Rectal smooth muscle tissue (tissue), 1 donor: ENCODE measurements around the gene RBBP7.
A peak's percentile ranks its signal among the peaks of the same experiment; 100 is the strongest.

Source experiments
- H3K27ac ChIP-seq: one replicate; pipeline ENCODE4 v1.7.0; 2013; ENCODE audit warnings: low read depth, low read length, inconsistent platforms
- H3K27me3 ChIP-seq: one replicate; pipeline ENCODE4 v1.7.0; 2013; ENCODE audit warnings: low read length; ENCODE audit not compliant: control insufficient read depth, insufficient read depth
- H3K36me3 ChIP-seq: one replicate; pipeline ENCODE4 v1.7.0; 2013; ENCODE audit warnings: low read length; ENCODE audit not compliant: control insufficient read depth, insufficient read depth
- H3K4me1 ChIP-seq: one replicate; pipeline ENCODE4 v1.7.0; 2013; ENCODE audit warnings: low read length; ENCODE audit not compliant: control insufficient read depth, insufficient read depth
- H3K4me3 ChIP-seq: one replicate; pipeline ENCODE4 v1.7.0; 2013; ENCODE audit warnings: low read length
- H3K9ac ChIP-seq: one replicate; pipeline ENCODE4 v1.7.0; 2013; ENCODE audit warnings: low read length

RBBP7 gene

GRCh38 chrX:16853537-16853936 is 16.6 kb downstream of the RBBP7 start:
- peaks cover 5% of the 10 kb centered on the region for H3K27me3 ChIP-seq
- H3K4me1 ChIP-seq: no peaks in the 10 kb centered on the region
- peaks cover 2% of the 10 kb centered on the region for H3K36me3 ChIP-seq
- no peak overlapping the region for H3K4me3 ChIP-seq
- H3K27ac ChIP-seq: no peak overlapping the region
- no peak overlapping the region for H3K9ac ChIP-seq

- H3K4me3 ChIP-seq: no peak overlapping the region
- no peak overlapping the region for H3K9ac ChIP-seq
- H3K27me3 ChIP-seq: peaks cover 2% of the 10 kb centered on the region
- H3K36me3 ChIP-seq: peaks cover 2% of the 10 kb centered on the region
- no peaks in the 10 kb centered on the region for H3K4me1 ChIP-seq
- H3K27ac ChIP-seq: no peak overlapping the region
Measured at GRCh38 chrX:16852617-16853179, 17.5 kb downstream of the RBBP7 start.

GRCh38 chrX:16851827-16852226 is 18.3 kb downstream of the RBBP7 start:
- Histone ChIP-seq H3K4me3 (no peak overlapping the region), H3K27ac (no peak overlapping the region), H3K9ac (no peak overlapping the region), H3K27me3 (peaks cover 2% of the 10 kb centered on the region), H3K36me3 (peaks cover under 1% of the 10 kb centered on the region), H3K4me1 (no peaks in the 10 kb centered on the region)

GRCh38 chrX:16851421-16851820 is 18.7 kb downstream of the RBBP7 start:
- Histone ChIP-seq H3K36me3 (no peaks in the 10 kb centered on the region), H3K4me3 (no peak overlapping the region), H3K27ac (no peak overlapping the region), H3K4me1 (no peaks in the 10 kb centered on the region), H3K9ac (no peak overlapping the region), H3K27me3 (peaks cover 2% of the 10 kb centered on the region)

- no peaks in the 10 kb centered on the region for H3K27me3 ChIP-seq
- H3K27ac ChIP-seq: no peak overlapping the region
- H3K36me3 ChIP-seq: peaks cover 4% of the 10 kb centered on the region
- H3K4me1 ChIP-seq: no peaks in the 10 kb centered on the region
- H3K9ac ChIP-seq: no peak overlapping the region
- no peak overlapping the region for H3K4me3 ChIP-seq
Measured at GRCh38 chrX:16848541-16848940, 21.6 kb downstream of the RBBP7 start.

- H3K4me3 ChIP-seq: no peak overlapping the region
- no peaks in the 10 kb centered on the region for H3K4me1 ChIP-seq
- H3K27ac ChIP-seq: no peak overlapping the region
- no peak overlapping the region for H3K9ac ChIP-seq
- no peaks in the 10 kb centered on the region for H3K27me3 ChIP-seq
- H3K36me3 ChIP-seq: peaks cover 7% of the 10 kb centered on the region
Measured at GRCh38 chrX:16845686-16846085, 24.5 kb downstream of the RBBP7 start.

- H3K4me3 ChIP-seq: no peak overlapping the region
- H3K27ac ChIP-seq: peak overlapping the region; percentile 3
- no peaks in the 10 kb centered on the region for H3K4me1 ChIP-seq
- no peak overlapping the region for H3K9ac ChIP-seq
- peaks cover 7% of the 10 kb centered on the region for H3K36me3 ChIP-seq
- H3K27me3 ChIP-seq: no peaks in the 10 kb centered on the region
Measured at GRCh38 chrX:16843208-16843909, 26.8 kb downstream of the RBBP7 start.

- no peaks in the 10 kb centered on the region for H3K27me3 ChIP-seq
- H3K9ac ChIP-seq: no peak overlapping the region
- H3K36me3 ChIP-seq: peaks cover 7% of the 10 kb centered on the region
- H3K4me3 ChIP-seq: no peak overlapping the region
- H3K27ac ChIP-seq: peak overlapping the region; percentile 3
- H3K4me1 ChIP-seq: no peaks in the 10 kb centered on the region
Measured at GRCh38 chrX:16842684-16843083, 27.5 kb downstream of the RBBP7 start.

- H3K9ac ChIP-seq: no peak overlapping the region
- H3K27ac ChIP-seq: no peak overlapping the region
- H3K36me3 ChIP-seq: peaks cover 4% of the 10 kb centered on the region
- H3K4me1 ChIP-seq: no peaks in the 10 kb centered on the region
- no peak overlapping the region for H3K4me3 ChIP-seq
- H3K27me3 ChIP-seq: no peaks in the 10 kb centered on the region
Measured at GRCh38 chrX:16839852-16840460, 30.2 kb downstream of the RBBP7 start.

GRCh38 chrX:16839219-16839851 is 30.8 kb downstream of the RBBP7 start:
- no peaks in the 10 kb centered on the region for H3K27me3 ChIP-seq
- H3K4me3 ChIP-seq: no peak overlapping the region
- no peak overlapping the region for H3K27ac ChIP-seq
- H3K9ac ChIP-seq: no peak overlapping the region
- peaks cover 4% of the 10 kb centered on the region for H3K36me3 ChIP-seq
- no peaks in the 10 kb centered on the region for H3K4me1 ChIP-seq

GRCh38 chrX:16838202-16839066 is 31.7 kb downstream of the RBBP7 start:
- H3K9ac ChIP-seq: no peak overlapping the region
- H3K27me3 ChIP-seq: no peaks in the 10 kb centered on the region
- H3K36me3 ChIP-seq: peaks cover 4% of the 10 kb centered on the region
- no peaks in the 10 kb centered on the region for H3K4me1 ChIP-seq
- H3K27ac ChIP-seq: peak overlapping the region; percentile 21
- H3K4me3 ChIP-seq: no peak overlapping the region

GRCh38 chrX:16836371-16836770 is 33.8 kb downstream of the RBBP7 start:
- Histone ChIP-seq H3K36me3 (peaks cover 8% of the 10 kb centered on the region), H3K9ac (no peak overlapping the region), H3K4me3 (no peak overlapping the region), H3K4me1 (no peaks in the 10 kb centered on the region), H3K27ac (no peak overlapping the region), H3K27me3 (no peaks in the 10 kb centered on the region)
